K562 (cell line): ENCODE results near the gene MYH7. TPM values are rescaled to one million over a fixed set of nuclear protein-coding genes. Genes with fewer than 3 reads are reported as not detected.
A peak's percentile ranks its signal among the peaks of the same experiment; 100 is the strongest.

Experiments
- ATAC-seq: fragments of 200-7000 bp; cut with Tn5 transposase; 3 replicates; pipeline ENCODE4 v1.9.1; 2020; ENCODE audit warnings: moderate library complexity
- BruUV-seq: library from RNA; stranded (reverse); fragments of 400-500 nt; replicated peaks from 2 replicates; lab custom pipeline; 2021; lab: Mats Ljungman, UMichigan
- CTCF ChIA-PET: fragments of 300-600 bp; formaldehyde crosslinking; extraction: SDS; loops from one replicate; lab custom pipeline; 2021; ENCODE audit warnings: low intra/inter-chr PET ratio; lab: Yijun Ruan, JAX
- POLR2A ChIA-PET: fragments of 300-600, 350-650 bp; sonication (Branson Sonifier 250); formaldehyde crosslinking; extraction: SDS; loops from one replicate; lab custom pipeline; 2021; ENCODE audit warnings: antibody characterized with exemption, inconsistent platforms; lab: Yijun Ruan, JAX
- DNase-seq, 4 experiments: peaks; one replicate each; pipeline versions ENCODE4 v3.0.0 to v3.0.0-alpha.2; 2011 to 2018; ENCODE audit warnings: low spot score in 3 of 4, mixed read lengths in 3 of 4; ENCODE audit errors: extremely low read depth in 1 of 4
- FAIRE-seq: peaks from 2 replicates; lab custom pipeline; 2011; peaks lifted over from hg19 to GRCh38; lab: Jason Lieb, UNC
- H2AFZ ChIP-seq: 2 replicates; pipeline ENCODE4 v1.6.0; 2011; ENCODE audit warnings: low read depth, low read length, control low read depth, inconsistent platforms
- H3K27ac ChIP-seq: fragments of 200-600 bp; 3 replicates; pipeline ENCODE4 v1.8.0; 2011; ENCODE audit warnings: low read depth, mild to moderate bottlenecking, control low read depth, inconsistent platforms, low read length, moderate library complexity, mixed read lengths; ENCODE audit errors: extremely low read depth
- H3K27me3 ChIP-seq, 2 experiments: fragments of 300-600 bp in 1 of 2; 2 replicates in 1 of 2; 3 replicates in 1 of 2; pipeline versions ENCODE4 v1.6.0 to v1.8.0; 2011; ENCODE audit warnings: inconsistent platforms in 2 of 2, low read length in 2 of 2, mild to moderate bottlenecking in 1 of 2, mixed read lengths in 1 of 2, moderate library complexity in 1 of 2; ENCODE audit not compliant: control insufficient read depth in 2 of 2, insufficient read depth in 2 of 2
- H3K36me3 ChIP-seq: fragments of 300-600 bp; 3 replicates; pipeline ENCODE4 v1.8.0; 2011; ENCODE audit warnings: mild to moderate bottlenecking, low read length, inconsistent platforms; ENCODE audit not compliant: control insufficient read depth, insufficient read depth
- H3K4me1 ChIP-seq, 2 experiments: fragments of 200-600 bp in 1 of 2; replicated peaks in 1 of 2; 2 replicates in 1 of 2; 3 replicates in 1 of 2; pipeline versions ENCODE4 v1.5.1 to v1.8.0; 2011; ENCODE audit warnings: inconsistent platforms in 2 of 2, low read length in 2 of 2, mild to moderate bottlenecking in 1 of 2, mixed read lengths in 1 of 2, moderate library complexity in 1 of 2; ENCODE audit not compliant: control insufficient read depth in 2 of 2, insufficient read depth in 2 of 2
- H3K4me2 ChIP-seq: 2 replicates; pipeline ENCODE4 v1.6.1; 2011; ENCODE audit warnings: low read length, control low read depth, inconsistent platforms, mixed read lengths; ENCODE audit not compliant: insufficient read depth
- H3K4me3 ChIP-seq: fragments of 200-600 bp; sonication (generic), shearing (Covaris generic); 2 replicates; pipeline ENCODE4 v1.5.1; 2016; ENCODE audit warnings: control low read depth, inconsistent platforms
- H3K79me2 ChIP-seq: fragments of 200-600 bp; 3 replicates; pipeline ENCODE4 v1.8.0; 2011; ENCODE audit warnings: low read length, inconsistent platforms; ENCODE audit not compliant: control insufficient read depth, insufficient read depth
- H3K9ac ChIP-seq, 2 experiments: 2 replicates each; pipeline versions ENCODE4 v1.6.0 to v1.6.1; 2011; ENCODE audit warnings: low read depth in 2 of 2, low read length in 2 of 2, control low read depth in 1 of 2, inconsistent platforms in 1 of 2, mild to moderate bottlenecking in 1 of 2, mixed read lengths in 1 of 2; ENCODE audit not compliant: insufficient read depth in 1 of 2
- H3K9me1 ChIP-seq: one replicate; pipeline ENCODE4 v1.6.0; 2011; ENCODE audit warnings: inconsistent platforms, mild to moderate bottlenecking, low read length, moderate library complexity; ENCODE audit not compliant: control insufficient read depth, insufficient read depth
- H3K9me3 ChIP-seq: replicated peaks from 2 replicates; pipeline ENCODE4 v1.5.1; 2011; ENCODE audit warnings: low read depth, low read length, inconsistent platforms; ENCODE audit not compliant: control insufficient read depth, insufficient read depth
- H4K20me1 ChIP-seq: replicated peaks from 2 replicates; pipeline ENCODE4 v1.6.1; 2011; ENCODE audit warnings: low read length, inconsistent platforms, mixed read lengths; ENCODE audit not compliant: control insufficient read depth, insufficient read depth
- ESRRA ChIP-seq: fragments of 450-650 bp; IDR thresholded peaks from 2 replicates; pipeline ENCODE4 v1.6.1; 2014; ENCODE audit warnings: low read depth, mild to moderate bottlenecking, moderate library complexity, borderline replicate concordance
- FOXK2 ChIP-seq, 2 experiments: fragments of 450-650 bp; IDR thresholded peaks in 1 of 2; conservative IDR thresholded peaks in 1 of 2; 2 replicates each; pipeline ENCODE4 v1.6.1; 2016; ENCODE audit warnings: low read depth in 2 of 2, mild to moderate bottlenecking in 1 of 2
- FOXP1 ChIP-seq: sonication (generic); formaldehyde crosslinking; IDR thresholded peaks from 2 replicates; pipeline ENCODE4 v1.8.0; 2022; ENCODE audit warnings: mild to moderate bottlenecking, missing genetic modification reagents
- NFE2 ChIP-seq: IDR thresholded peaks from 2 replicates; pipeline ENCODE4 v1.6.1; 2014; ENCODE audit warnings: antibody characterized with exemption, low read depth
- RNF2 ChIP-seq: sonication (generic); IDR thresholded peaks from 2 replicates; pipeline ENCODE4 v1.6.1; 2016
- SIRT6 ChIP-seq: IDR thresholded peaks from one replicate; pipeline ENCODE4 v1.6.1; 2012; ENCODE audit warnings: low read depth, mild to moderate bottlenecking, control low read depth, inconsistent platforms, low read length, moderate library complexity
- ZNF212 ChIP-seq: fragments of 450-650 bp; formaldehyde crosslinking; IDR thresholded peaks from 2 replicates; pipeline ENCODE4 v1.4.0; 2020; ENCODE audit warnings: mild to moderate bottlenecking
- WGBS: fragments of 100-300 bp; shearing (Covaris generic); methylation state at CpG from one replicate; pipeline ENCODE4 v1.1.6; 2016; ENCODE audit warnings: low coverage, mixed read lengths; ENCODE audit not compliant: insufficient coverage; ENCODE audit errors: missing lambda C conversion rate; 5-methylcytosine and 5-hydroxymethylcytosine counted together
- in situ Hi-C: fragments of 300-500 bp; cut with MboI; formaldehyde crosslinking; loops from 4 replicates; pipeline ENCODE4 v1.15.0; 2018; ENCODE audit warnings: inconsistent platforms, mixed read lengths
- intact Hi-C: fragments of 100-400 bp; cut with micrococcal nuclease; formaldehyde crosslinking; loops from 2 replicates; pipeline ENCODE4 v1.14.2; 2022
- polyA plus RNA-seq, 8 experiments: library from polyadenylated mRNA; depleted of rRNA in 4 of 8; stranded (reverse) in 5 of 8; unstranded in 3 of 8; fragments of >200 nt; fragmentation: Nextera tagmentation in 2 of 8; fragmentation: Illumina TruSeq in 1 of 8; extraction: Ambion mirVana in 2 of 8; extraction: Trizol in 1 of 8; gene quantifications; 2 replicates each; pipeline versions ENCODE4 v1.2.1 to v1.2.3, GENCODE V29; 2011 to 2014; ENCODE audit warnings: inconsistent platforms in 1 of 8, missing spikeins in 1 of 8
- total RNA-seq, 7 experiments: library from RNA; depleted of rRNA in 6 of 7; stranded (reverse); fragments of >200 nt in 6 of 7; fragmentation: Illumina TruSeq in 2 of 7; extraction: Trizol in 2 of 7; gene quantifications; 2 replicates each; pipeline versions ENCODE4 v1.2.1 to v1.2.3, GENCODE V29; 2011 to 2021; ENCODE audit warnings: low replicate concordance in 1 of 7
- TF ChIP-seq, protein P1 (sequence below), 2 experiments: fragments of 450-650 bp in 1 of 2; sonication (generic) in 1 of 2; formaldehyde crosslinking in 1 of 2; IDR thresholded peaks; 2 replicates each; pipeline versions ENCODE4 v1.7.1 to v1.9.0; 2016 to 2022; ENCODE audit warnings: inconsistent platforms in 1 of 2, mild to moderate bottlenecking in 1 of 2, missing genetic modification reagents in 1 of 2
- TF ChIP-seq, protein P2 (sequence below): fragments of 450-650 bp; IDR thresholded peaks from 2 replicates; pipeline ENCODE4 v1.7.1; 2018; ENCODE audit warnings: mild to moderate bottlenecking, low read depth; ENCODE audit not compliant: partially characterized antibody

MYH7 gene
- total and polyA plus RNA-seq, 9 of the 15 experiments (the other 6 are each of a cell fraction or from before 2014, with no cell fraction given) = not detected

DNA sequence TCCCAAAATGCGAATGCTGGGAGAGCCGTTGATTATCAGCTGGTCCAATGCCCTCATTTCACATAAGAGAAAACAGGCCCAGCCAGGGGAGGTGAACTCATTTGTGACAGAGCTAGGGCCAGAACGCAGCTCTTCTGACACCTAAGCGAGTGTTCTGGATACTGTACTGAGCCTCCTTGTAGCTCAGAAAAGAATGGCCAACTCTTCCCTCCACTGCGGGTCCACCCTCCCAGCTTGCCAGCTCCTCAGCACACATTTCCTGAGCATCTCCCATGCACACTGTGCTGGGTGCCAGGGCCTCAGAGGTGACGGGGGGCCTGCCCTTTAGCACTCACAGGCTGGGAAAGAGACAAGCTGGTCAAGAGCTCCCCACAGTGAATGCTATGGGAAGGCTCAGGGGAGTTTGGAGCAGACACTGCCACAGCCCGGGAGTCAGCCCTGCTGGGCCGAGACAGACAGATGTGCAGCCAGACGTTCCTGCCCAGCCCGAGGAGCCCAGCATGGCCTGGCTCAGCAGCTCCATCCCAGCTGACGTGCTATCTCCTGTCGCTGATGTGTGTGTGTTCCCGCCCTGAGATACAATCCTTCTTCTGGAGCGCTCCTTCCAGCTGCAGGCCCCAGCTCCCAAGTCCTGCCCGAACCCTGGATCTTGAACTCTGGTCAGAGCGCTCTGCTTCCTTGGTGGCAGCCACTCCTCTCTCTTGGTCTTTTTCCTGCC, 55.1 kb downstream of the MYH7 start:
- H2AFZ ChIP-seq = no peak overlapping the region
- no TSS peak for BruUV-seq
- H3K4me2 ChIP-seq = no peak overlapping the region
- H3K27me3 ChIP-seq = peaks cover 5 to 61% of the 10 kb centered on the region in 2 experiments; a peak in 4 of 5 replicates
- H3K27ac ChIP-seq = no peak overlapping the region
- no peak overlapping the region for H3K4me3 ChIP-seq
- no peaks in the 10 kb centered on the region for H3K36me3 ChIP-seq
- DNase-seq (no peak), ATAC-seq (peak; percentile 52), FAIRE-seq (no peak)
- H3K4me1 ChIP-seq = peaks cover 0 to 19% of the 10 kb centered on the region in 2 experiments; a peak in 2 of 5 replicates
- WGBS = 6% methylated on average over 15 of the region's 16 CpGs
- peak overlapping the region in 1 of 2 experiments; percentile 71; a peak in 2 of 4 replicates for H3K9ac ChIP-seq
- POLR2A ChIA-PET = interaction anchor here (0.5 to 0.9 kb wide), 6 partner anchors 9 to 262 kb away, joined by 3 to 4 read pairs (median 3); partner anchors contain the start of gene CEBPE
- in situ Hi-C loops (loop anchor here (10.0 kb wide), 1 partner anchor 116 kb away; no protein-coding TSS in a partner anchor), intact Hi-C loops (loop anchor here (1.0 kb wide), 2 partner anchors 52 to 115 kb away; no protein-coding TSS in a partner anchor)
- H4K20me1 ChIP-seq = no peaks in the 10 kb centered on the region; the same call in 1 of the 2 replicates
- CTCF ChIA-PET = interaction anchor here (0.6 to 3.8 kb wide), 5 partner anchors 52 to 312 kb away, joined by 3 to 19 read pairs (median 12); partner anchors contain the start of gene CEBPE
- no peaks in the 10 kb centered on the region for H3K9me3 ChIP-seq
- no peaks in the 10 kb centered on the region for H3K9me1 ChIP-seq
- H3K79me2 ChIP-seq = no peaks in the 10 kb centered on the region
- TF ChIP-seq ESRRA (no peak), RNF2 (no peak), SIRT6 (no peak), FOXK2 (conservative IDR thresholded peaks at IDR 0.05 in 1 of 2, IDR thresholded peaks at IDR 0.05 in 1 of 2; ENCODE audit: low read depth in 2 of 2) (no peak), ZNF212 (no peak), NFE2 (no peak), FOXP1 (CRISPR knock-in tag) (no peak)
- TF ChIP-seq, protein P1, sequence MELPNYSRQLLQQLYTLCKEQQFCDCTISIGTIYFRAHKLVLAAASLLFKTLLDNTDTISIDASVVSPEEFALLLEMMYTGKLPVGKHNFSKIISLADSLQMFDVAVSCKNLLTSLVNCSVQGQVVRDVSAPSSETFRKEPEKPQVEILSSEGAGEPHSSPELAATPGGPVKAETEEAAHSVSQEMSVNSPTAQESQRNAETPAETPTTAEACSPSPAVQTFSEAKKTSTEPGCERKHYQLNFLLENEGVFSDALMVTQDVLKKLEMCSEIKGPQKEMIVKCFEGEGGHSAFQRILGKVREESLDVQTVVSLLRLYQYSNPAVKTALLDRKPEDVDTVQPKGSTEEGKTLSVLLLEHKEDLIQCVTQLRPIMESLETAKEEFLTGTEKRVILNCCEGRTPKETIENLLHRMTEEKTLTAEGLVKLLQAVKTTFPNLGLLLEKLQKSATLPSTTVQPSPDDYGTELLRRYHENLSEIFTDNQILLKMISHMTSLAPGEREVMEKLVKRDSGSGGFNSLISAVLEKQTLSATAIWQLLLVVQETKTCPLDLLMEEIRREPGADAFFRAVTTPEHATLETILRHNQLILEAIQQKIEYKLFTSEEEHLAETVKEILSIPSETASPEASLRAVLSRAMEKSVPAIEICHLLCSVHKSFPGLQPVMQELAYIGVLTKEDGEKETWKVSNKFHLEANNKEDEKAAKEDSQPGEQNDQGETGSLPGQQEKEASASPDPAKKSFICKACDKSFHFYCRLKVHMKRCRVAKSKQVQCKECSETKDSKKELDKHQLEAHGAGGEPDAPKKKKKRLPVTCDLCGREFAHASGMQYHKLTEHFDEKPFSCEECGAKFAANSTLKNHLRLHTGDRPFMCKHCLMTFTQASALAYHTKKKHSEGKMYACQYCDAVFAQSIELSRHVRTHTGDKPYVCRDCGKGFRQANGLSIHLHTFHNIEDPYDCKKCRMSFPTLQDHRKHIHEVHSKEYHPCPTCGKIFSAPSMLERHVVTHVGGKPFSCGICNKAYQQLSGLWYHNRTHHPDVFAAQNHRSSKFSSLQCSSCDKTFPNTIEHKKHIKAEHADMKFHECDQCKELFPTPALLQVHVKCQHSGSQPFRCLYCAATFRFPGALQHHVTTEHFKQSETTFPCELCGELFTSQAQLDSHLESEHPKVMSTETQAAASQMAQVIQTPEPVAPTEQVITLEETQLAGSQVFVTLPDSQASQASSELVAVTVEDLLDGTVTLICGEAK (IDR thresholded peaks at IDR 0.05) = no peak
- TF ChIP-seq, protein P1 (CRISPR knock-in tag; IDR thresholded peaks at IDR 0.05) = no peak
- TF ChIP-seq, protein P2, sequence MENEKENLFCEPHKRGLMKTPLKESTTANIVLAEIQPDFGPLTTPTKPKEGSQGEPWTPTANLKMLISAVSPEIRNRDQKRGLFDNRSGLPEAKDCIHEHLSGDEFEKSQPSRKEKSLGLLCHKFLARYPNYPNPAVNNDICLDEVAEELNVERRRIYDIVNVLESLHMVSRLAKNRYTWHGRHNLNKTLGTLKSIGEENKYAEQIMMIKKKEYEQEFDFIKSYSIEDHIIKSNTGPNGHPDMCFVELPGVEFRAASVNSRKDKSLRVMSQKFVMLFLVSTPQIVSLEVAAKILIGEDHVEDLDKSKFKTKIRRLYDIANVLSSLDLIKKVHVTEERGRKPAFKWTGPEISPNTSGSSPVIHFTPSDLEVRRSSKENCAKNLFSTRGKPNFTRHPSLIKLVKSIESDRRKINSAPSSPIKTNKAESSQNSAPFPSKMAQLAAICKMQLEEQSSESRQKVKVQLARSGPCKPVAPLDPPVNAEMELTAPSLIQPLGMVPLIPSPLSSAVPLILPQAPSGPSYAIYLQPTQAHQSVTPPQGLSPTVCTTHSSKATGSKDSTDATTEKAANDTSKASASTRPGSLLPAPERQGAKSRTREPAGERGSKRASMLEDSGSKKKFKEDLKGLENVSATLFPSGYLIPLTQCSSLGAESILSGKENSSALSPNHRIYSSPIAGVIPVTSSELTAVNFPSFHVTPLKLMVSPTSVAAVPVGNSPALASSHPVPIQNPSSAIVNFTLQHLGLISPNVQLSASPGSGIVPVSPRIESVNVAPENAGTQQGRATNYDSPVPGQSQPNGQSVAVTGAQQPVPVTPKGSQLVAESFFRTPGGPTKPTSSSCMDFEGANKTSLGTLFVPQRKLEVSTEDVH = no peak
